Measurements from ENCODE around the gene DMWD.

DMWD gene

GRCh38 chr19:45742969-45743368 is 49.7 kb downstream of the DMWD start:
- DNase-seq = no peak

GRCh38 chr19:45739498-45740439 is 52.9 kb downstream of the DMWD start:
- DNase-seq = no peak

DNA sequence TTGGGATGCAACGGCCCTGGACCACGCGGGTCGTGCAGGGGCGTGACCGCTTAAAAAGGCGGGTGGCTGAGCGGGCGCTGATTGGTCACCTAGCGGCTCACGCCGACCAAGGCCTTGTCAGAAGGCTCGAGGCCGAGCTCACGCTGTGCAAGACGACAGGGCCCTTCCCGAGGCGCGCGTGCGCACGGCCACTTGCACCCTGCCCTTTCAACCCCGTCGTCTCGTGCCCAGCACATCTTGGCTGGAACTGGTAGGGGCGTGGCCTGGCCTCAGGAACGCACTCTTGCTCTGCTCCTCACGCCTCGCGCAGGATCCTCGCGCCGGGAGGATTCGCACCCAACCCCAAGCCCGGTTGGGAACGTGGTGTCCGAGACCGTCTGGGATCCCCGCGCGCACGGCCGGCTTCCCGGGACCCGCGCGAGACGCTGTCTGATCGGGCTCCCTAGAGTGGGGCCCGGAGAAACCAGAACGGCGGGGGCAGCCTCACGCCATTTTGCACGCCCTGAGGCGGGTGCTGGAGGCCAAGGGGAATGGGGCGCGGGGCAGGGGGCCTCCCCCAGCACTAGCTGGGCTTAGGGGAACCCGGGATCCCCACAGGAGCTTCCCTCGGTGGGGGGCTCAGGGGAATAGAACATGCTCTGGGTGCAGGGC is 59.4 kb downstream of the DMWD start, which contains the start of gene MEIOSIN:
TSS of gene MEIOSIN (plus strand) at position 280 of the 651 bp plus-strand sequence. CDS start 1,938 bp downstream, outside the sequence.
- no peak for DNase-seq
